GM18951 (cell line): Measurements from ENCODE around the gene EZR.

Experiments
- POLR2A ChIP-seq: IDR thresholded peaks from 4 replicates; pipeline ENCODE4 v1.6.1; 2011; ENCODE audit warnings: mild to moderate bottlenecking; ENCODE audit not compliant: insufficient read length, insufficient read depth; ENCODE audit errors: extremely low read depth
- in situ Hi-C: fragments of 300-500 bp; cut with MboI; formaldehyde crosslinking; loops from one replicate; pipeline ENCODE4 v1.12.0; 2022; ENCODE audit warnings: low sequenced_read_pairs, mixed read lengths, inconsistent platforms; ENCODE audit not compliant: unreplicated experiment

Gene EZR

DNA sequence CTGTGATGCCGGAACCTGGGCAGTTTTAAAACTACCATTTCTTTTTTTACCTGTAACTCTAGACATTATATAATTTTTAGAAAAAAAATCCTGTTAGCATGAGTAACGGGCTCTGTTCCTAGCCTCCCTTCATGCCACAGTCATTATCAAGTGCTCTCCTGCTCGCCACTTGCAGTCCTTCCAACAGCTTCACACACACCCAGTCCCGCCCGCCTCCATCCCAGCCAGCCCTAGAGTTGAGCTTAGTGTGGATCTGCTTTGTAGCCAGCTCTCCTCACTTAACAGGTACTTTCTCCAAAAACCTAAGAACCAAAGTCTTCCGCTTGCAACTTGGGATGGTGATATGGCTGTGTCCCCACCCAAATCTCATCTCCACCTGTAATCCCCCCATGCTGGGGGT, 51.5 kb downstream of the EZR start:
- TF ChIP-seq POLR2A, result no peak
- in situ Hi-C loops, result no loop called here

DNA sequence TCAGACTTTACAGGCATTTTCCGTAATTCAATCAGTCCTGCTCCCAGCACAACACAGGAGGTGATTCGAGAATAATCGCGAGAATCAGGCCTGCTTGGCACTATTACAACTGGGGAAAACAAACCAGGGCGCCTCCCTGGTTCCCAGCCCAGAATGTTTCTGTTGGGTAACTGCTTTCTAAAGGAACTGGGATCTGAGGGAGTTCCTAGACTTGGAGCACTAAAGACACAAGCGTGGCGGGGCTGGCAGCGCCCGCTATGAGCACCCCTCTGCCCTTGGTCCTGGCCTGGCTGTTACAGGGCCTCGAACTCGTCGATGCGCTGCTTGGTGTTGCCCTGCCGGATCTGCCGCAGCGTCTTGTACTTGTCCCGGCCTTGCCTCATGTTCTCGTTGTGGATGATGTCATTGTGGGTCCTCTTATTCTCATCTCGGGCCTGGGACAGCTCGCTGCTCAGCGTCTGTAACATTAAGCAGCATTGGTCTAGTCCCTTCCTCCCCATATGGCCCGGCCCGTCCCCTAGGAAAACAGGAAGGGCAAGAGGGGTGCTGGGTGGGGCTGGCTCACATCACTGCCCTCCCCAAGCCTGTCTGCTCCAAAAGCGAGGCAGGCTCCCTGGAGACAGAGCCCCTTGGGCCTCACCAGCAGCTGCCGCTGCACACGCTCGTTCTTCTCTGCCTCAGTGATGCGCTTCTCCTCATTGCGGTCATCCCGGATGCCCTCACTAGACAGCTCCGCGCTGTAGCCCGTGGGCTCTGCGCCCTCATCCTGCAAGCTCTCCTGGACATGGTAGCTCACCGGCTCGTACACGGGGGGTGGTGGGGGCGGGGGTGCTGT, 52.3 kb downstream of the EZR start:
- in situ Hi-C loops, result no loop called here

DNA sequence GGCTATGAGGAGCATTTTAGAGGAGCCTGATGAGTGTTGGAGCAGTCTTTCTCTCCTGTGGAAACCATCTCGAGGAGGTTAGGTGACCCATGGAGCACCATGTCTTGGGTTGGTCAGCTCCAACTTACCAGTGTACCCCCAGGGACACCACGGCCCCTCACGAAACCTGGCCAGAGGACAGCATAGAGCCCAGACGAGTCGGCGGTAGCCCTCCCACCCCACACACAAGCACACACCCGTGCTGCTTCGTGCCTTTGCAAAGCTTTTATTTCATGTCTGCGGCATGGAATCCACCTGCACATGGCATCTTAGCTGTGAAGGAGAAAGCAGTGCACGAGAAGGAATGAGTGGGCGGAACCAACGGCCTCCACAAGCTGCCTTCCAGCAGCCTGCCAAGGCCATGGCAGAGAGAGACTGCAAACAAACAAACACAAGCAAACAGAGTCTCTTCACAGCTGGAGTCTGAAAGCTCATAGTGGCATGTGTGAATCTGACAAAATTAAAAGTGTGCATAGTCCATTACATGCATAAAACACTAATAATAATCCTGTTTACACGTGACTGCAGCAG, 53.6 kb downstream of the EZR start:
- in situ Hi-C loops, result no loop called here
- no peak for TF ChIP-seq POLR2A

More for the DNA sequence above, 52.3 kb downstream of the EZR start:
- no peak for TF ChIP-seq POLR2A

DNA sequence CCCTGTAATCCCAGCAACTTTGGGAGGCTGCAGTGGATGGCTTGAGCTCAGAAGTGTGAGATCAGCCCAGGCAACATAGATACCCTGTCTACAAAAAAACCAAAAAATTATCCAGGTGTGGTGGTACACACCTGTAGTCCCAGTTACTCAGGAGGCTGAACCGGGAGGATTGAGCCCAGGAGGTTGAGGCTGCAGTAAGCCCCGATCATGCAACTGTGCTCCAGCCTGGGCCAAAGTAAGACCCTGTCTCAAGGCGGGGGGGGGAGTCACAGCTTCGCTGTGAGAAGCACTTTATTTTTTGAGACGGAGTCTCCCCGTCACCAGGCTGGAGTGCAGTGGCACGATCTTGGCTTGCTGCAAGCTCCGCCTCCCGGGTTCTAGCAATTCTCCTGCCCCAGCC, 54.2 kb downstream of the EZR start:
- no peak for TF ChIP-seq POLR2A
- in situ Hi-C loops, result no loop called here

DNA sequence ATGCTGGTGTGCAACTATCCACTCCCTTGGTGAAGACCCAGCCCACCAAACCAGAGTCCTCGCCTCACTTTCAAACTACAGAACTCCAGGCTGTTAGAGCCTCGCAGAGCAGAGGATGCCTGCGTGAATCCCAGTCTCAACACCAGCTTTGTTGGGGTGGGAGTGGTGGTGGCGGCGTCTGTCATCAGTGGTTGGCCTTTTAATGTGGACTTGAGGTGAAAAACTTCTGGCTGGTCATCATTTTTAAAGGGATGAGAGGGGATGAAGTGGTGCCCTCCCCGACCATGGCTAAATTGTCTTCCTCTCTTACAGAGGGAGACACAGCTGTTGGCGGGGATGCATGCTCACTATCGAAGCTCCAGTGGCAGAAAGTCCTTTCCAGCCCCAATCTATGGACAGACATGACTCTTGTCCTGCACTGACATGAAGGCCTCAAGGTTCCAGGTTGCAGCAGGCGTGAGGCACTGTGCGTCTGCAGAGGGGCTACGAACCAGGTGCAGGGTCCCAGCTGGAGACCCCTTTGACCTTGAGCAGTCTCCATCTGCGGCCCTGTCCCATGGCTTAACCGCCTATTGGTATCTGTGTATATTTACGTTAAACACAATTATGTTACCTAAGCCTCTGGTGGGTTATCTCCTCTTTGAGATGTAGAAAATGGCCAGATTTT, 54.9 kb downstream of the EZR start:
- peak; percentile 12 for TF ChIP-seq POLR2A
- in situ Hi-C loops, result no loop called here

DNA sequence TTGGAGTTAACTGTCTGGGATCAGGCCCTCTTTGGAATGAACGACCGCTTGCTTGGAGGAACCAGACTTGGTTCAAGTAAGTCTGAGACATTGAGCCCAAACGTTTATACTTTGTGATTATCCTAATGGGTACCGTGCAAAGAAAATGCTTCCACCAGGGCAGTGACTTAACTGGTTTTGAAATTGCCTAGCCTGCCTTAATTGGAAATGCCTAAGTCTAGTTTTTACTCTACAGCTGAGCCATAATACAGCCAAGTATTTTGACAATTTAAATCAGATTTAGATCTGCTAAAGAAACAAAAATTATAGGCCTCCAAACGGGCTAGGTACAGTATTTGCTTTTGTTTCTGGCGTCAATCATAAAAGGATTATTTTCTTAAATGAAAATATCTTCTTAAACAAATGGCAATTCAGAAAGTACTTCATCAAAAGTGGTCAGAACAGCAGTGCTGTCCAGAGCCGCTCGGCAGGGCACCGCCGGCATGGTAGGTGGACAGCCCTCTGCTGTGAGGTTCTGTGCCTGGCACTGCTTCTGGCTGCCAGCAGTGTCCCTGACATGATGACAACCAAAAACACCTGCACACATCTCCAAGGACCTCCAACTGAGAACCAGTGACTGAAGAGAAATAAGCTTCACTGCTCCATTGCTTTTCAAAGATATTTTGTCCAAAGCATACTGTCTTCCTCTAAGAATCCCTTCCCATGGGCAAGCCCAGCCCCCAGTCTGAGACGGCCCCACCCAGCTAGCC, 55.6 kb downstream of the EZR start:
- TF ChIP-seq POLR2A, result no peak
- in situ Hi-C loops, result no loop called here

DNA sequence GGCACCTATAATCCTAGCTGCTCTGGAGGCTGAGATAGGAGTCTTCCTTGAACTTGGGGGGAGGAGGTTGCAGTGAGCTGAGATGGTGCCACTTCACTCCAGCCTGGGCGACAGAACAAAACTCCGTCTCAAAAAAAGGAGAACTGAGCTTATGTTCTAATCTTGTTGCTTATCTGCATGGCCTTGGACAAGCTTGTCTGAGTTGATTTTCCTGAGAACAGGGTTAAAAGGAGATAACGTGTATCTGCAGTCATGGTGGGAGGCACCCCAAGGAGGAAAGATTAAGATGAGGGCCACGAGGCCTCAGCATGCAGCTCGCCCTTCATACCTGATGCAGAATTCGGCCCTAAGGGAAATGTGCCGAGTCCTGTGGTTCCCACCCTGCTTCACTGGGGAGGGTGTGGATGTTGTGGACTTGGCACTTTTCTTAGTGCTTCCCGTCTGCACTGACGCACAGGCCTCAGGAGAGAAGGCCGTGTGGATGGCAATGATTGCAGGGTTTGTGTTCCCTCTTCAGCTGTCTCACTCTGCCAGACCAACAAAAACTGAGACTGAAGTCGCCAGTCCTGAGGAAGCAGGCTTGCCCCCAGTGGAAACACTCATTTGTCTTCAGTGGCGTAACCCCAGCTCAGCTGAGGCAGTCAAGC, 56.3 kb downstream of the EZR start:
- in situ Hi-C loops, result no loop called here
- TF ChIP-seq POLR2A, result no peak

DNA sequence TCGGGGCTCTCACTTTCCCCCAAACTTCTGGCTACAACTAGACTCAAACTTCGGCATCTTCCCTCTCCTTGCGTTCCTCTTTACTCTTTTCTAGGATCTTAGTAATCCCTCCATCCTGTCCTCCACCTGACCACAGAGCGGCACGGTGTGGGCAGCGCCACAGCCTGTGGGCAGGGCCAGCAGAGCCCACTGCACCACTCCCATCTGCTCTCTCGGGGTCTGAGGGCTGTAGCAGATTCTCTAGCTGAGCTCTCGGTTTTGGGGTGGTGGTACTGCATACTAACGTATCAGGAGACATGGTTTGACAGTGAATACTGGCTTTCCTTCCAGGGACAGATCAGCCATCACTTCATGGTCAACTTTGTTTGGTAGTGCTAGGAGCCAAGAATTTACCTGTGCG, 57.4 kb downstream of the EZR start:
- in situ Hi-C loops, result no loop called here
- TF ChIP-seq POLR2A, result no peak

DNA sequence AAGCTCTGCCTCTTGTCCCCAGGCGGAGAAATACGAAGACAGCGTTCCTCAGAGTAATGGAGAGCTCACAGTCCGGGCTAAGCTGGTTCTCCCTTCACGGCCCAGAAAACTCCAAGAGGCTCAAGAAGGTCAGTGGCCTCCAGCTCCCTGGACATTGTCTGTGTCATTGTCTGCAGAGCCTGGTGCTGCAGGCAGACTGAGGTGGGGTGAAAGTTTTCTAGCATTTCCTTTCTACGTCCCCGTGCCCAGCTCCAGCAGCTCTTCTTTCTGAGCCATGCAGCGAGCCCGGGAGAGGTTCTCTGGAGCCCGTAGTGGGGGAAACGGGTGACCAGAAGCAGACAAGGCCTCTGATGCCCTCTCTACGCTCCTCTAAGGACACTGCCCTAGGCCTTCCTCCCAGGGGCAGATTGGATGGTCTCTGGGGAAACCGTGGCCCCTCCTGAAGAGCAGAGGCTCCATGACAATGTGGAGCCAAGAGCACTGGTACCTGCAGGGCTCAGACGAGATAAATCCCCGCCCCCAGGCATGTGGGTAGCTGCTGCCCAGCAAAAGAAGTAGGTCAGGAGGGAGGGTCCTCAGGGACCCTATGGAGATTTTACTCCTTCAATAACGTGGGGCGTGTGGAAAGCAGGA, 58.4 kb downstream of the EZR start:
- in situ Hi-C loops, result no loop called here
- TF ChIP-seq POLR2A, result no peak

DNA sequence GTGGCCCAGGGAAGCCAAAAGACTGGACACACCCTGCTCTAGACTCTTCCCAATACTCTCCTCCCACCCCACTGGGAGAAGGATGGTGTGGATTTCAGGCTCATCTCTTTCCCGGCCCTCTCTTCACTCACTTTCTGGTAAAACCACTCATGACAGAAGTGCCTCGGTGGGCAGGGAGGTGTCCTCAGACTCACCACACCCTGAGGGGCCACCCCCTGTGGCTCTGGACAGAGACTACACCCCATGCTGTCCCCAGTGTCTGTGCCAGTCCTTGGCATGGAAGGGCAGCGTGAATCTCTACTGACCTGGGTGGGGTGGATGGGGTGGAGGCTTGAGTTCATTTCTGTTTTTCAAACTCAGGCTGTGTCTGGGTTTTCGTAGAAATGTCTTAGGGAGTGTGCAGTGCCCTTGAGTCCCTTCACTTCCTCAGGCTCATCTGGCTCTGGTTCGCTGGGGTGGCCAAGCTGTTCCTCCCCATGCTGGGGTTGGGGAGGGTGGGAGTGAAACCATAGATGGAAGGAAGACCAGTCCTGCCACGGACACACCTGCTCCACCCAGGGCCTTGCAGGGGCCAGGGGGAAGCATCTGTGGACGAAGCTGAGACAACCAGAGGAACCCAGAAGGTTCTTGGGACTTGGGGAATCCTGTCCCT, 59.1 kb downstream of the EZR start:
- in situ Hi-C loops, result no loop called here
- no peak for TF ChIP-seq POLR2A

DNA sequence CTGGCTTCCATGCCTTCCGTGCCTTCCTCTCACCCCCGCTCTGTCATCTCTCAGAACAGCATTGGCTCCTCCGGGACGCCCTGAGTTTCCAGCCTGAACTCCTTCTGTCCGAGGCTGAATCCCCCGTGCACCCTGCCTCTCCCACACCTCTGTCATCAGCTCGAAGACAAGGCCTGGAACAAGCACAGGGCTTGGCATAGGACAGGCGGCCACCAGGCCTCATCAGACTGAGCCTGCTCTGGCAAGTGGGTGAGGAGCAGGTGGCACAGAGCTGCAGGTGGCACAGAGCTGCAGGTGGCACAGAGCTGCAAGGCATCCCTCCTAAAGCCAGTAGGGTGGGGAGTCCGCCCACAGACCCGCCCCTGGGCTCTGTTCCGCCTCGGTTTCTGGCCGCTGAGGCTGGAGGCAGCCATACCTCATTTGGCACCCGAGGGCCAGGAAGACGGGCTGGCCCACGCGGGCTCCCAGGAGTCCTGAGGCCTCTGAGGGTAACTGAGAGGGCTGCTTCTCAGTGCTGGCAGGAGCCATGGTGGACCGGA, 60.2 kb downstream of the EZR start:
- in situ Hi-C loops, result no loop called here
- TF ChIP-seq POLR2A, result no peak

DNA sequence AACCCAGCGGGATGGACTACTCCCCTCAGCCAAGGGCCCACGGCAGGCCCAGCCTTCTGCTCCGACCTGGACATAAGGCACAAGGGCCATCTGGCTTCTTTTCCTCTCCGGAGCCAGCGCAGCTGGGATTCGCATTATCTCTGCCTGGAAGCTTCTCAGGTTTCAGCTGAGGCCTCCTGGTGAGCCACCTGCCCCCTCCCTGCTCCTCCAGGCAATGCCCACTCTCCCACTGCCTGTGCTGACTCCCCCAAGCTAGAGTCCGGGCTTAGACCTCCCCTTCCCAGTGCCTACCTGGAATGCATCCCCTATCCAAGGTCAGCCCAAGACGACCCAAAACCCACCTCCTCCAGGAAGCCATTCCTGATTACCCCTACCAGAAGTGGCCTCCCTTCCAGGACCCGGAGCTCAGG, 60.7 kb downstream of the EZR start:
- in situ Hi-C loops, result no loop called here
- TF ChIP-seq POLR2A, result no peak

DNA sequence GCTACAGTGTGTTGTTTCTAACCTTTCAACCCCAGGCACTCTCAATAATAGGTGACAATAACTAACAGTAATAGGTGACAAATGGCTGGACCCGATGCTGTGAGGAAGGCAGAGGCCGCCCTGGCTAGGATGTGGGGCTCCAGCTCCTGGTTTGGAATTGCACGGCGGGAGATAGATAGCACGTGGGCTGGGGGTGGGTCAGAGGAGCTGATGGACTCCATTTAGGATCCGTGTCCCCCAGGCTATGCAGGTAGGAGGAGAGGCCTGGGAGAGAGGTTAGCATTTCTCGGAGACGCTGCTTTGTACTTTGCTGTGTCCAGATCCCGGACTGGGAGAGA, 61.4 kb downstream of the EZR start:
- in situ Hi-C loops, result no loop called here
- TF ChIP-seq POLR2A, result no peak
